Choroid plexus epithelial cell (primary cell): Measurements from ENCODE around the gene SERPINB3.

Experiments used
- DNase-seq: peaks from one replicate; pipeline ENCODE4 v3.0.0-alpha.2; 2010; ENCODE audit warnings: low read depth
- H3K4me3 ChIP-seq: 2 replicates; pipeline ENCODE4 v1.5.1; 2011; ENCODE audit warnings: low read depth, mild to moderate bottlenecking, control low read depth, low read length, moderate library complexity
- TF ChIP-seq, protein P1 (sequence below): conservative IDR thresholded peaks from 2 replicates; pipeline ENCODE4 v1.5.1; 2011; ENCODE audit warnings: low read depth, mild to moderate bottlenecking, control low read depth, inconsistent platforms, low read length, moderate library complexity

The SERPINB3 gene

GRCh38 chr18:63624863-63625262, 36.8 kb downstream of the SERPINB3 start:
- H3K4me3 ChIP-seq = no peak overlapping the region
- DNase-seq = no peak
- TF ChIP-seq, protein P1, sequence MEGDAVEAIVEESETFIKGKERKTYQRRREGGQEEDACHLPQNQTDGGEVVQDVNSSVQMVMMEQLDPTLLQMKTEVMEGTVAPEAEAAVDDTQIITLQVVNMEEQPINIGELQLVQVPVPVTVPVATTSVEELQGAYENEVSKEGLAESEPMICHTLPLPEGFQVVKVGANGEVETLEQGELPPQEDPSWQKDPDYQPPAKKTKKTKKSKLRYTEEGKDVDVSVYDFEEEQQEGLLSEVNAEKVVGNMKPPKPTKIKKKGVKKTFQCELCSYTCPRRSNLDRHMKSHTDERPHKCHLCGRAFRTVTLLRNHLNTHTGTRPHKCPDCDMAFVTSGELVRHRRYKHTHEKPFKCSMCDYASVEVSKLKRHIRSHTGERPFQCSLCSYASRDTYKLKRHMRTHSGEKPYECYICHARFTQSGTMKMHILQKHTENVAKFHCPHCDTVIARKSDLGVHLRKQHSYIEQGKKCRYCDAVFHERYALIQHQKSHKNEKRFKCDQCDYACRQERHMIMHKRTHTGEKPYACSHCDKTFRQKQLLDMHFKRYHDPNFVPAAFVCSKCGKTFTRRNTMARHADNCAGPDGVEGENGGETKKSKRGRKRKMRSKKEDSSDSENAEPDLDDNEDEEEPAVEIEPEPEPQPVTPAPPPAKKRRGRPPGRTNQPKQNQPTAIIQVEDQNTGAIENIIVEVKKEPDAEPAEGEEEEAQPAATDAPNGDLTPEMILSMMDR = no peak

DNA sequence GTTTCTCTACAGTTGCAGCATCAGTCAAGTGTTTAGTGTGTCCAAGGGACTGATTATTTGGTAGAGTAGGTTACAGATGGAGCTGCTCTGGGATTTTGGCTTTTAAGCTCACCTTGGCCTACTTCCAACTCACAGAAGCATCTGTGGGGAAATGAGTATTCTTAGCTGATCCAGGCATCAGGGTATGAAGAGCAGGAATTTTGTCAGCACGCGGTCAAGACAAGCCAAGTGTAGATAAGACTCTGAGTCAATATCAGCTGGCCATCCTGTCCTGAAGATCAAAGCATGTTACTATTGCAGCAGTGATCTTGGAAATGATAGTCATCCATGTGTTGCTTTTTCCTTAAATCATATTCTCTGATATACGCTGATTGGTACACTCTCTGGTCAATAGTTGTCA, 42.0 kb downstream of the SERPINB3 start:
- H3K4me3 ChIP-seq = no peak overlapping the region
- TF ChIP-seq, protein P1 = no peak
- DNase-seq = no peak

GRCh38 chr18:63617915-63618234, 43.8 kb downstream of the SERPINB3 start:
- TF ChIP-seq, protein P1 = no peak
- no peak overlapping the region for H3K4me3 ChIP-seq
- no peak for DNase-seq

DNA sequence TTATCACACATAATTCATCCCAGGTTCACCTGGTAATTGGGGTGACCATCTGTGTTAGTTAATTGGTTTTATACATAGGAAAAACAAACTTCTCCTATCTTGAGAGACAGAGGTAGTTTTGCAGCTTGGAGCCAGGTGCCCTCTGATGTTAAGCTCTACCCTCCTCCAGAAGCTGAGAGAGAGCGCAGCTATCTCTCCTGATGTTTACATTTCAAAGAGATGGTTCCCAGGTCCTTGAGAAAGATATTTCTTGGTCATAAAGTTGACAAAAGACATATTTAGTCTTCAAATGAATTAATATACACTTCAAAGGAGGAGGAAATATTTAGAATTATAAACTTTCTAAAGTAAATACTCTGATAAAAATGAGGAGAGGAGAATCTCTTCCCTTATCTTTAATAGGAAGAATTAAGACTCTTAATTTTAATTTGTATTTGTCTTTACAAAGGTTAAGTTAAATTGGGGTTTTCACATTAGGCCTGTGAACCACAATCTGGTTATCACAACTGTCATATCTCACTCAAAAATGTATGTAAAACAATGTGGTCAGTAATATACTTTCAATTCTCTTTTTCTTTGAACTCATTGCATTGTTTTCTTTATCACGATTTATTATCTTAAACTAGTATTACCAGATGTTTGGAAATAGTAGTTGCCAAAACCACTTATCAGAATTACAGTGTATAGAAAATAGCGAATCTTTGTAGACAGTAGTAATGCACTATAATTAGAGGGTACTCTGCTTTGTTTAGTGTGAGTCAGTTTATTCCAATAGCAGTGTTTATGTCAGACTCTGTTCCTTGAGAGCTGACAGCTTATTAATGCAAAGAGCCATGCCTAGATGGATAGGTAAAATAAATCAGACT, 44.4 kb downstream of the SERPINB3 start:
- TF ChIP-seq, protein P1 = no peak
- DNase-seq = no peak
- no peak overlapping the region for H3K4me3 ChIP-seq

- no peak for DNase-seq
- TF ChIP-seq, protein P1 = no peak
- no peak overlapping the region for H3K4me3 ChIP-seq
These were observed 48.3 kb downstream of the SERPINB3 start for GRCh38 chr18:63613420-63613819.

DNA sequence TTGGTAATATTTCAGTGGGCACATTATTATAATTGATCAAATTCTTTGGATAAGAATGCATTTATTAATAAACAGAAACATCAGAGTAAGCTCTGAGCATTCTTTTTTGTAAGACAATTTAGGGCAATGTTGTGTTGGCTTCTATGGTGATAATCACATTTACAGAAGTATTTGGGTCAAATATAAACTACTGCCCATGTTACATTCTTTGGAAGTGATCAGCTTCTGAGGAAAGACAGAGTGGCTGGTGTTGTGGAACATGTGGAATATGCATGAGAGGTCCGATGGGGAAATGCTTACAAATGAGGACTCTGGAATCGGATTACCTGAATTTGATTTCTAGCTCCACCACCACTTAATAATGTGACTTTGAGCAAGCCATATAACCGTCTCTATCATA, 55.2 kb downstream of the SERPINB3 start:
- DNase-seq = no peak
- H3K4me3 ChIP-seq = no peak overlapping the region
- TF ChIP-seq, protein P1 = no peak
